Ascending aorta (tissue), 2 donors: ENCODE data around the gene TXNL4A. TPM values are rescaled to one million over a fixed set of nuclear protein-coding genes. Genes with fewer than 3 reads are reported as not detected.

ENCODE experiments used
- DNase-seq, 2 donors: peaks; one replicate each; pipeline ENCODE4 v3.0.0-alpha.2; 2019; ENCODE audit warnings: low spot score in 2 of 2
- H3K27ac ChIP-seq, 2 donors: fragments of 200-600 bp; sonication (generic); one replicate each; pipeline ENCODE4 v1.5.1; 2016 to 2017; ENCODE audit warnings: mild to moderate bottlenecking in 1 of 2
- H3K27me3 ChIP-seq: fragments of 200-600 bp; sonication (generic); one replicate; pipeline ENCODE4 v1.5.1; 2017
- H3K36me3 ChIP-seq, 2 donors: fragments of 200-600 bp; sonication (generic); one replicate each; pipeline ENCODE4 v1.5.1; 2016
- H3K4me1 ChIP-seq, 2 donors: fragments of 200-600 bp; sonication (generic); one replicate each; pipeline ENCODE4 v1.5.1; 2016 to 2017; ENCODE audit warnings: mild to moderate bottlenecking in 1 of 2
- H3K4me3 ChIP-seq, 2 donors: fragments of 200-600 bp; sonication (generic); one replicate each; pipeline ENCODE4 v1.5.1; 2016 to 2017; ENCODE audit warnings: mild to moderate bottlenecking in 1 of 2
- H3K9me3 ChIP-seq, 2 donors: fragments of 200-600 bp; sonication (generic); one replicate each; pipeline ENCODE4 v1.5.1; 2016
- CTCF ChIP-seq, 3 experiments: fragments of 200-600 bp in 2 of 3; fragments of 450-650 bp in 1 of 3; sonication (generic) in 2 of 3; IDR thresholded peaks; one replicate each; pipeline ENCODE4 v1.5.1; 2016 to 2019; ENCODE audit warnings: antibody characterized with exemption in 3 of 3, mild to moderate bottlenecking in 1 of 3, moderate library complexity in 1 of 3
- intact Hi-C: fragments of 100-400 bp; cut with DNase I; formaldehyde crosslinking; loops from one replicate; pipeline ENCODE4 v1.15.1; 2023
- total RNA-seq: library from RNA; depleted of rRNA; stranded (reverse); fragments of >200 nt; gene quantifications from one replicate; pipeline ENCODE4 v1.1.0, GENCODE V29; 2016

The TXNL4A gene
- total RNA-seq, 1 donor from 2014 or later: 16.5 TPM

GRCh38 chr18:79983253-79983652 lies 5.1 kb downstream of the TXNL4A start:
- Histone ChIP-seq H3K4me3 (no peak overlapping the region), H3K36me3 (peaks cover 0 to 8% of the 10 kb centered on the region in 2 donors), H3K9me3 (no peaks in the 10 kb centered on the region), H3K4me1 (peaks cover 5 to 8% of the 10 kb centered on the region in 2 donors), H3K27ac (no peak overlapping the region), H3K27me3 (no peaks in the 10 kb centered on the region)
- DNase-seq: no peak
- intact Hi-C loops: loop anchor here (10.0 kb wide), 1 partner anchor 588 kb away; the partner anchor contains the start of gene NFATC1
- TF ChIP-seq CTCF (IDR thresholded peaks at IDR 0.05): no peak

- intact Hi-C loops: loop anchor here (10.0 kb wide), 1 partner anchor 588 kb away; the partner anchor contains the start of gene NFATC1
- H3K27ac ChIP-seq: no peak overlapping the region
- no peak for TF ChIP-seq CTCF (IDR thresholded peaks at IDR 0.05)
- no peaks in the 10 kb centered on the region for H3K9me3 ChIP-seq
- no peak overlapping the region for H3K4me3 ChIP-seq
- peaks cover 5 to 8% of the 10 kb centered on the region in 2 donors for H3K4me1 ChIP-seq
- peaks cover 0 to 8% of the 10 kb centered on the region in 2 donors for H3K36me3 ChIP-seq
- DNase-seq: no peak
- H3K27me3 ChIP-seq: no peaks in the 10 kb centered on the region
Observed at GRCh38 chr18:79982736-79983135, 5.6 kb downstream of the TXNL4A start.

- Histone ChIP-seq H3K9me3 (no peaks in the 10 kb centered on the region), H3K4me3 (no peak overlapping the region), H3K4me1 (no peaks in the 10 kb centered on the region), H3K36me3 (peaks cover 0 to 12% of the 10 kb centered on the region in 2 donors), H3K27ac (no peak overlapping the region), H3K27me3 (no peaks in the 10 kb centered on the region)
- intact Hi-C loops: loop anchor here (10.0 kb wide), 1 partner anchor 586 kb away; the partner anchor contains the start of gene NFATC1
- no peak for DNase-seq
- no peak for TF ChIP-seq CTCF (IDR thresholded peaks at IDR 0.05)
Observed at GRCh38 chr18:79980585-79980984, 7.8 kb downstream of the TXNL4A start.

GRCh38 chr18:79979843-79980242 lies 8.5 kb downstream of the TXNL4A start:
- no peaks in the 10 kb centered on the region for H3K9me3 ChIP-seq
- H3K27me3 ChIP-seq: no peaks in the 10 kb centered on the region
- H3K4me1 ChIP-seq: no peaks in the 10 kb centered on the region
- no peak overlapping the region for H3K27ac ChIP-seq
- intact Hi-C loops: loop anchor here (10.0 kb wide), 1 partner anchor 585 kb away; the partner anchor contains the start of gene NFATC1
- peaks cover 2 to 12% of the 10 kb centered on the region in 2 donors for H3K36me3 ChIP-seq
- DNase-seq: no peak
- no peak for TF ChIP-seq CTCF (IDR thresholded peaks at IDR 0.05)
- no peak overlapping the region for H3K4me3 ChIP-seq

- no peak for TF ChIP-seq CTCF (IDR thresholded peaks at IDR 0.05)
- no peaks in the 10 kb centered on the region for H3K27me3 ChIP-seq
- H3K9me3 ChIP-seq: no peaks in the 10 kb centered on the region
Observed at GRCh38 chr18:79975985-79976680, 12.2 kb downstream of the TXNL4A start.

More at GRCh38 chr18:79975985-79976680, 12.2 kb downstream of the TXNL4A start:
- Histone ChIP-seq H3K36me3 (peaks cover 19 to 44% of the 10 kb centered on the region in 2 donors), H3K27ac (no peak overlapping the region), H3K4me3 (no peak overlapping the region), H3K4me1 (no peaks in the 10 kb centered on the region)
- no peak for DNase-seq
- intact Hi-C loops: no loop called here
